CD4-positive, alpha-beta T cell treated with Interleukin-21 for 1 hour (primary cell): ENCODE data around the gene GSAP.

Experiments used
- DNase-seq: peaks from one replicate; pipeline ENCODE4 v3.0.0-alpha.2; 2020

The GSAP gene

DNA sequence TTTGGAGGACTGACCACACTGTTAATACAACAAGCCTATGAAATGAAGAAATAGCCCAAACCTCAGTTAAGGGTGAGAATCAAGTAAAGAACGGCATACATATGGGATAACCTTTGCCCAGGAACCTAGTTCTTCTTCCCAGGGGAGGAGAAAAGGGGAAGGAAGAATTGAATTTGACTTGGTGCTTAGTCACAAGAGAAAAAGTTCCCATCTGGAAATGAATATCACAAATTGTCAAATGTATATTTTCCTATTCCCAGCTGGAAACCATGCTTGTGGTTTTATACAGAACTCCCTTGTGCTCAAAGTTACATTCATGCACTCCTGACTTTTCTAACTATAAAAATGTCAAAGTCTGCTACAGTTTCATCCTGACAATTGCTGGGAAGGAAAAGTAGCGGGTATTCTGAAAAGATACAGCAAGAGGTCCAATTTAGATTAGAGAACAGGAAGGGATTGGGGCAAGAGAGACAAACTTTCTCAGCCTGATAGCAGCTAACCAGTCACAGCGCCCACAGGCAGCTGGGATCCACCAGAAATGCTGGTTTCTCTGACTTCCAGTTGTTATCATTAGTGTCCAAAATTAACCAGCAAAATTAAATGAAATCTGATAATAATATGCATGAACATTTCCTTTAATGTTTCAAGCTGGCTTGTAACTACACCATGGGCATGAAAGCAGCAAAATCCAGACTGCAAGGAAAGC lies 18.6 kb upstream of the GSAP start:
- no peak for DNase-seq

DNA sequence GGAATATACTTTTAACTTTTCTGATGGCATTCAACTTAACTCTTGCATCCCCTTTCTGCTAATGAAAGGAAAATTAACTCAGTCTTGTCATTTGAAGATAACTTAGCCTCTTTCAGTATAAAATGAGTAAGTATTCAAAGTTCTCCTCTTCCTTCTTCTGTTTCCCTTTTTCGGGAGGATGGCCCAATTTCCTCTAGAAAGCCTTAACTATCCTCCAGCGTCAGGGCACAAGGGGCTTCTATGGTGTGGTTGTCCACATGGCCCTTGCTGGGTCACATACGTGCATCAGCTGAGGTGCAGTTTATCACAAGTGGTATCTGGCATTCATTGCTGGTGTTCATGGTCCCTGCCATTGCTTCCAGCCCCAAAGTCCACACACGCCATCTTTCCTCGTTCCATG lies 17.8 kb upstream of the GSAP start:
- DNase-seq, result no peak

DNA sequence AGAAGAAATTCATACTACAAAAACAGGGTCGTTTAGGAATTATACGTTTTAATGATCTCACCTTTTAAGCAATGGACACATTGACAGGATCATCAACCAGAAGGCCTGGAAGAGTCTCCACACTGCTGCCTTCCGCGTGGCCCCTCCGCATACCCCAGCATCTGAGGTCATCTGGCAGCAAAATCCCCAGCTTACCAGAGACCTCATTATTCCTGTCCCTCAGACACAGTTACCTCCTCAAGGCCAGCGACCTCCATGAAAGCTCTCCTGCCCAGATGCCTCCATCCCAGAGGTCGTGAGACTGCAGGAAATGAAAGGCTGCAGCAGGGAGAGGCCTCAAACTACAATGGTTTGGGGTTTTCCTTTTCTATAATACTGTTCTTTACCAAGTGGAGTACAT lies 14.8 kb upstream of the GSAP start:
- no peak for DNase-seq

DNA sequence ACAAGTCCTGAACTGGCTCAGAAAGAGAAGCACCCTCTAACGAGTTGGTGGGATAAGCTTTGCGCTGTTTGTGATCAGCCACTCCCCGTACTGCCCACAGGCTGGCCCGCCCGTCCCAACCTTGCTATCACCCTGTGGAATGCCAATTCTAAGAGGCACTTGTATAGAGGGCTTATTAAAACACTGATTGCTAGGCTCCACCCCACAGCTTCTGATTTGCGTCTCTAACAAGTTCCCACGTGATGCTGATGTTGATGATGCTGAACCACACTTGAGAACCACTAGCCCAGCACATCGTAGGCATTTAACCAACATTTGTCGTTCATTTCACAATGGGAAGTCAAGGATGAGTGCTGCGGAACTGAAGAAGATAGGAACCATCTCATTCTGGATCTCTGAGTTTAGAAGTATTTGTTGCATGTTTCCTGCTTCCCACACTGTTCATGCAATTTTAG lies 12.7 kb upstream of the GSAP start:
- DNase-seq, result peak; percentile 31

DNA sequence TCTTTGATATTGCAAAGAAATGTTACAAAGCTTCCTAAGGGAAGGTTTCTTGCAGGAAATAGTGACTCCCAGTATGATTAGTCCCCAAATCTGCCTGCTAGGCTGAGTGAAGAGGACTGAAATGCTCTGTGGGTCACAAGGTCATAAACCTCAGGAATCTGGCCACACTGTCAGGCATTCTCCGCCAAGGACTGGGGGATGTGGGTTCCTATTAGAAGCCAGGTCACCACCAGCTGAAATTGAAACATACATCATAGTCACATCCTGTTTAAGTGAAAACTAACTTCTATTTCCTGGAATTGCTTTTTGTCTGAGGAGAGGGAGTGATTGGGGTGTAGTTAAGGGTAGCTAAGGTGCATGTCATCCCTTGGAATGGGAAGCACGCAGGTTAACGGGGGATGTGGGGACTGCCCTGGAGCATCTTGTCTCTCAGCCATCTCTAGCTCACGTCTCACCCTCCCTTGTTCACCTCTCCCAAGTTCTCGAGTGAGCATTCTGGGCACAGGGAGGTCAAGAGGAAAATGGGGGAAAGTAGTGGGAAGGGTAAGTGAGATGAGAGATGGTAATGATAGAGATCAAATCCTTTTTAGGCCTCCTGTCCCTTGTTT lies 12.0 kb upstream of the GSAP start:
- DNase-seq, result peak; percentile 19

DNA sequence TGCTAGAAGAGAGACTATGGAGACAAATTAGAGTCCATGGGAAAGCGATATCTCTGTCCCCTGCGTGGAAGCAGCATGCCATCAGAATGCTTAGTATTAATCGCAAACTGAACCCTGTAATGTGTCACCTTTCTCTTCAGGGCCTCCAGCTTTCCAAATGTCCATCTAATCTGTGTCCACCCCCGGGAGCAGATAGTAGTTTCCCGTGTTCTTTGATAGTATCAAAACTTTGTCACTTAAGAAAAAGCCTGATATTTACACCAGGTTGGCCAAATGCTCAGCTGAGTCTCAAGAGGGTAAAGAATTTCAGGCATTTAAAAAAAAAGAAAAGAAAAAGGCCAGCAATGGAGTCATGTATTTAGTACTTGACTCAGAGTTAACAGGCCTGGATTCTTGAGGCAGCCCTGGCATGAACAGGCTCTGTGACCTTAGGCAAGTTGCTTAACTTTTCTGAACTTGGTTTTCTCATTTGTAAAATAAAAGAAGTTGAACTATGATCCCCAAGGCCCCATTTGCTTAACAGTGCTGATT lies 10.4 kb upstream of the GSAP start:
- no peak for DNase-seq

DNA sequence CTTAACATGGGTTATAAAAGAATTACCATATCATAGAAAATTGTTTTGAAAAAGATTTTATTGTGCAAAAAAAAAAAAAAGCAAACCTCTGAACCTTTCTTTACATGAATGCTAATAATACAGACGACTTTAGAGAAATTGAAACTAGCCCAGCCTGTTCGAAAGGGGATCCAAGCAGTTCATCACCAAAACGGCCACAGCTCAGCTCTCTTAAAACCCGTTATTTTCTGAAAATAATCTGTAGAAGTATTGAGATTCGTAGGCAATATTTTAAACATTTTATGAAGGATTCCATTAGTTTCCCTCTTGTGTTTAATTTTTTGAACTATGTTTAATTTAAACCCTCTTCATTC lies 9.9 kb upstream of the GSAP start:
- DNase-seq, result no peak

DNA sequence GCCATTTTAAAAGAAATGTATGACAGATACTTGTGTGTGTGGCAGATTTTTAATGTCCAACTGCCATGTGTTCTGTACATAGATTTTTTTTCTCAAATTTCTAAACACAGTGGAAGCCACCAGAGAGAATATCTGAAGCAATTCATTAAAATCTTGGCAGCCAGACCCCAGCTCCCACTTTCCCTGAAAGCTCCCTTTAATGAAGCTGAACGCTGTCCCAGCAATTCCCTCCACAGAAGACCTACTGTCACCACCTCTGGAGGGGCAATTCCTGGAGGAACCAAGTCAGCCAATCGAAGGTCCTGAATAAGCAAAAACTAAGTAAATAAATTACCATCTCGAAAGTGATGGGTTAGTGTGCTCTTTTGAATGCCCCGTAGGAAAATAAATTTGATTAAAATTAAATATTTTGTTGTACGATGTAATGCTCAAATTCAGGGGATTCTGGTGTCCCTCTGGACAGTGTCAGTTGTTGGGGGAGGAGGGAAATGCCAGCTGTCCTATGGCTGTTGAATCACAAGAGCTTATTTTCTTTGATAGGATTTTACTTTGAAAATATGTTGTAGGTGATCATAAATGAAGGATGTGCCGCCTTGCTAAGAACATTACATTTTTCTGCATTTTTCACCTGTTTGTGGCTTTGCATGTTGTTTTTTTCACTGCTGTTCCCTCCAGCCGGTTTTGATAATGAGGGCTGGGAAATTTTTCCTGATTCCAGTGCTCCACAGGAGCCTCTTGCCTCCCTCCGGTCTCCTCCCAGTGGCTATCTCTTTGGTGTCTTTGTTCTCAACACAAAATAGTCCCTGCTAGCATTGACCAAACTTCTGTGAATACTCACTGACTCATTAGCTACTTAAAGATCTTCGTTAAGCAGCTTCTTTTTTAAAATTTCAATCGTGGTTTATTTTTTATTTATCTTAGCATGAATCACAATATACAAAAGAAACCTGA lies 9.2 kb upstream of the GSAP start:
- DNase-seq, result no peak

DNA sequence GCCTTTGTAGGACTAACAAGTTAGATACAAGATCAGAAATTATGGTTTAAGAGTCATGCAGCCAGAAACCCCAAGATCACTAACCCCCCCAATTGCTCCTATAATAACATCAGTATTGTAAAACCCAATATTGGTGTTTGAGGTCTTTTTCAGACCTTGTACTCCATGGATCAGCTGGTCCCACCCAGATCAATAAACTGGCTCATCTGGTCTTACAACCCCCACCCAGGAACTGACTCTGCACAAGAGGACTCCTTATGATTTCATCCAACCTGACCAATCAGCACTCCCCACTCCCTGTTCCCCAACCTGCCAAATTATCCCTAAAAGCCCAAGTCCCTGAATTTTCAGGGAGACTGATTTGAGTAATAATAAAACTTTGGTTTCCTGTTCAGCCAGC lies 6.4 kb upstream of the GSAP start:
- no peak for DNase-seq

DNA sequence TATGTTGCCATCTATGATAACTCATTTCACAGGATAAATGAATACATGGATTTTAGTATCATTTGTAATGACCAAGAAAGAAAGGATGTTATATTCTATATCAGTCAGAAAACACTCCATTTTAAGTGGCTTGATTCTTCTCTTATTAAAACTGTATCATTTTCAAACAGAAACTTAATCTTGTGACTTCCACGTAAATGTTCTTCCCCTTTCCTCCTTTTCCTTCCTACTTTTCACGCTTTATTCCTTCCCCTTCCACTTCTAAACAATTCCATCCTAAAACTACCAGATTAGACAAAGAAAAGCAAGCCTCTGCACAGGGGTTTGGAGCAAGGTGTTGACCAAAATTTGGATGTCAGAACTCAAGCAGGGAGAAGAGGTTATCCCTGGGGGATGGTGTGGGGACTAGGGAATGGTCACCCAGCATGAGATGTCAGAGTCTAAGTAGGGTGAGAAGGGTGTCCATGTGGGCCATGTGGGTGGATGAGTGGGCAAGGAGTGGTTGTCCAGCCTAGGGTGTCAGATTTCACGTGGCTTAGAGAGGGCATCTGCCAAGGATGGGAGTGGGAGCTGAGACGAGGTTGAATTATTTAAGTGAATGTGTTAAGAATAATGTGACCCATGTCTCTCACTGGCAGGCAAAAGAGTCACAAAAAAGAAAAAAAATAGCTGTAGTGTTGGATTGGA lies 5.0 kb upstream of the GSAP start:
- DNase-seq, result no peak

DNA sequence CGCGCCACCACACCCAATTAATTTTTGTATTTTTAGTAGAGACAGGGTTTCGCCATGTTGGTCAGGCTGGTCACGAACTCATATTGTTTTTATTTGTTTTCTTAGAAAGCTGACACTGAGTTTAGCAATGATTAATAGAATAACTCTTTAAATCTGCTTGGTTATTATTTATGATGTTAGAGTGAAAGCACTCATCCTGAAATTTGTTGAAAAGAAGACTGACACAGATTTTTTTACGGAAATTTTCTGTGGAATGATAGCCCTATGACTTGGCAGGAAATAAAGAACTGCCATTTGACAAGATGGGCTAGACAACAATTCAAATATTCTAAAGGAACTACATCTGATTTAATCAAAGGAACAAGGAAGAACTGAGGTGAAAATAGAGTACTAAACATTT lies 4.3 kb upstream of the GSAP start:
- DNase-seq, result no peak

DNA sequence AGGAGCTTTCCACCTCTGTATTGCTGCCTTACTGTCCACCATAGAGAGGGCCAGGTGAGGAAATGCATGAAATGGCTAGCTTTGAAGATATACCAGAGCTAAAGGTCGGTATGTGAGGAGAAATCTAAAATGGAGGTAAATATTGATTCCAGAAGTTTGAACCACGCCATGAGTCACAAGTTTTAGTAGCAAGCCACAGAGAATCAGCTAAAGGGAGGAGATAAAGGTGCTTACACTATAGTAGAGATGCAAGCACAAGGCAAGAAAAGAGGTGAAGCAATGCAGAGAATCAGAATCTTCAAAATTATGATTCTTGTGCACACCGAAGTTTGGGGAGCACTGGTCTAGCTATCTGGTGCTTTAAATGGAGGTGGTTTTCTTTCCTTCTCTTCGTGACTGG lies 3.0 kb upstream of the GSAP start:
- DNase-seq, result no peak

DNA sequence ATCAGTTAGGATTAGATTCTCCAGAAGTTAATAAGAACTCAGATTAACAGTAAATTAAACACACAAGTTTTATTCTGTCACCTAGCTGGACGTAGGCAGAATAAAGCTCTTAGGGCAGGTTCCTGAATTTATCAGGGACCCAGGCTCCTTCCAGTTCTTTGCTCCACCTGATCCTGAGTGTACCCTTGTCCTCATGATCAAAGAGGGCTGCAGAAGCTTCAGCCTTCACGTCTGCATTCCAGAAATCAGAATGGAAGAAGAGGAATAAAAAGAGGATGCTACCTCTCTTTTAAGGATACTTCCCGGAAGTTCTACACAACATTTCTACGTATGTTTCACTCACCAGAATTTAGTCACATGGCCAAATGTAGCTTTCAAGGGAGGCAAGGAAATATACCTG lies 1.7 kb upstream of the GSAP start:
- no peak for DNase-seq

DNA sequence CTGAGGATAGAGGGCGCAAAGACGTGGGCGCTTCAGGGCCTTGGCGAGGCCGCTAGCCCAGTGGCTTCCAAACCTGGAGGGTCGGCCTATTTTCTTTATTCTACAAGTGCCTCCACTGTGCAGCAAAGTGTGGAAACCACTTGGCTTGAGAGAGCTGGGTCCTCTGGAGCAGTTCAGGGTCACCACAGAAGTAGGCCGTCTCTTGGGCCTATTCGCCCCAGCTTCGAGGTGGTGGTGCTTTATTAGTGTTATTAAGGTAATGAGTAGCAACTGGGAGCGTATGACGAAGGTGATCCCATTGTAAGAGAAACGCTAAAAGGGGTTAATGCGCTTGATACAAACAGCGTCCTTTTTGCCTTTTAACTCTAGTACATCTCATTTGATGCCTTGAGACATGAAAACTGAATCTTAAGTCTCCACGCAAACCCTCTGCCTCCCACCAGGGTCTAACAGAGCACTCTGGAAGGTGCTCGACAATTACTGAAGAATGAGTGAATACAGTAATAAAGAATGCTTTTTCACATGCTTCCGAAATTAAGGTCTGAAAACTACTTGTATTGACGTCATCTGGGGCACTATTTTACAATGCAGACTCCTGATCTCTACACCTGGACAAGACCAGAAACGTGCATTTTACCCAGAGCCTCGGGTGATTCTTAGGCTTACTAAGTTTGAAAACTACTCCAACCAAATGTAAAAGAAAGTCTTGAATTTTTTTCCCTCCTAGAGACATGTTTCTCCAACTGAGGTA lies 647 bp upstream of the GSAP start:
- DNase-seq, result no peak

DNA sequence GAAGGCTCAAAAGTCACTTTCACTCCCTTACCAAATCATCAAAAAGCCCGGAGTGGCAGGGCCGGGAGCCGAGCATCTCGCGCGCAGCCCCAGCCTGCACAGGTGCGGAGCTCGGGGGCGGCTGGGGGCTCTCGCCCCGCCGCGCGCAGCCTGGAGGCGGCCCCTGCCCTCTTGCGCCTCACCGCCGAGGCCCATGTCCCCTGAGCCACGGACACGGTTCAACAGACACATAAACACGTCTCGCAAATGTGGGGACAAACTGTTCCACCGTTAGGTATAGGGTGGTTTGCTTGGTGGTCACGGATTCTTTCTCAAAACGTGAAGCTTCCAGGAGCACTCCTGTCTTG lies 700 bp downstream of the GSAP start:
- no peak for DNase-seq

DNA sequence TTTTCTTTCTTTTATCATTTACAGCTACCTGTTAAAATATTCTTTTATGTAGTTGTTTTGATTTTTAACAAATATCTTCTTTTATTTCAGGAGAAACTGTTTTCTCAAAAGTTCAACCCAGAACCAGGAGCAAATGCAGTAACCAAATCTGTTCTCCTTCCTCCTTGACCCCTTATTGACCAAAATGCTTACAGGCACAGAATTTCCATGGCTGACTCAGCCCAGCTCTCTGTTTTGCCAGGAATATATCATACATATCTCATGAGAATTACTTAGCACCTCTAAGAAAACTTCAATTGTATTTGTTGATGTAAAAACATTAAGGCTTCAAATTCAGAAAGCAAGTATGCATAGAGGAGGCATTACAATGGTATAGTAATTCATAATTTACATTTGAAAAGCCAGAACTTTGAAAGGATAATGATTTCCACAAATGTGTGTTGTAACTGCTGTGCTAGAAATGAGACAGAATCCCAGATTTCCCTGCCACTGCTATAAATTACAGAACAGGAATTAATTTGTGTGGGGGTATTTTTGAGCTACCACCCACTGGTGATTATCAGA lies 2.2 kb downstream of the GSAP start:
- DNase-seq, result no peak

DNA sequence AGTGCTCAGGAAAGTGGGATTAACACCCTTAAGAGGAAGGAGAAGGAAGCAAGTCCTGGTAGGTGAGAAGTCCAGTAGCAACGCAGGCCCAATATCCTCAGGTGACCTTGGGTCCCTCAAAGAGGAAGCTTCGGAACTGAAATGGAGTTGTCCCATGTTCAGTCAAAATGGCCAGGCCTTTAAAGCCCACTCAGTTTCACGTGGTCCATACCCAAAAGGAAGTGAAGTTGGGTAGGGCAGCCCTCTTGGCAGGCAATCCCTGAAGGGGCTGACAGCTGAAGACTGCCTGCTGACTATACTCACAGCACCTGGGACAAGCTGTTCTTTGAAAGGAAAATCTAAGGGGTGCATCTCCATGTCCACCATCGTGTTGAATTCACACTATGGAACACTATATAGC lies 3.0 kb downstream of the GSAP start:
- DNase-seq, result no peak

DNA sequence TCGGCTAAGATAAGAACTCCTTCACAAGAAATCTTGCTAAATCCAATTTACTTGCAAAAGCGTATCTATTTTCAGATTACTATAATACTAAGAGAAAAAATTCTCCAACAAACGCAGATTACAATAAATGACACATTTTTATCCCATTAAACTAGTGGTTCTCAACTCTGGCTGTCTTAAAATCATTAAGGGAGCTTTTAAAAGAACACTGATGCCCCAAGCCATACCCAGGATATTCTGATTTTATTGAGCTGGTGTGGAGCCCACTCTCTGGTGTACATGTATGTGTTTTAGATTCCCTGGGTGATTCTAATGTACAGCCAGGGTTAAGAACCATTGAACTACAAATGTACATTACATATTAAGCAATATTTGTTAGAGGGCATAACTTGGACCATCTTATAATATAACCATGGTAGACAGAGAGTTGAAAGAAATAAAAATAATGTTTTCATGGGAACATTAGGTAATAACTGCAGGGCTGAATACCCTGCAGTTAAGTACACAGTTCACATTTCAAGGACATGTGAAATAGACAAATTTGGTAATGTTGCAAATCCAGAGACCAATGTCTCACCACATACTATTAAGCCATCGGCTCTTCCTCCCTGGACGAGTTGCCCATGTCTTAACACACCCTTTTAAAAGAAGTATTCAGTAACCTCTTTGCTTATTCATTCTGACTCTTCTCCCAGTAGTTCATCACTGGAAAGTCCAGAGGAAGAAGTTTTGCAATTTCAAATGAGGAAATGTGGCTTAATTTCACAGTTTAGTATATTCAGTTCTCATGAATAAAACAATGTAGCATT lies 6.2 kb downstream of the GSAP start:
- peak; percentile 16 for DNase-seq

DNA sequence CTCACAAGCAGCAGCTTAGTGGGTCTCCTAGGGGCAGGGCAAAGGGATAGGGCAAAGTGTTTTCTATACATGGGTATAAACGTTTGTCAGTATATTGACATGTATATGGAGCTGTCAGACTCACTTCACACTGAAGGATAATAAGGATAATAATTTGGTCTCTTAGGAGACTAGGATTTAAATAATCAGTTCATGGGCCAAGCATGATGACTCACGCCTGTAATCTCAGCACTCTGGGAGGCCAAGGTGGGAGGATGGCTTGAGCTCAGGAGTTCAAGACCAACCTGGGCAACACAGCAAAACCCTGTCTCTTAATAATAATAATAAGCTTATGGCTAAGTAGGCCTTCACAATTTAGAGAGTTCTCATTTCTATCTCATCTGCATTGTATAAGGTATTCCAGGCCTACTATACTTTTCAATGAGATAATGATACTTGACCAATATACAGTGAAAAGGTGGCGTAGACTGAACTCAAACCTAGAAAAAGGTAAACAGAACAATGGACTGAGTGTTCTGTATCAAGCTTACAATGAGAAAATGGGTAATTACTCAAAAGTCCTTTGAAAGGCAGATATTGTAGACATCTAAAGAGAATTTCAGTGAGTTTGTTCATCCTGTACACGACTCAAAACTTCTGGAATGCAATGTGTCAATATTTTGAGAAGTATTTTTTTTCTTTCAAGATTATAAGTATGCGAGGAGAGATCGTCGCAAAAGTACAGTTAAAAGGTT lies 7.0 kb downstream of the GSAP start:
- DNase-seq, result no peak

DNA sequence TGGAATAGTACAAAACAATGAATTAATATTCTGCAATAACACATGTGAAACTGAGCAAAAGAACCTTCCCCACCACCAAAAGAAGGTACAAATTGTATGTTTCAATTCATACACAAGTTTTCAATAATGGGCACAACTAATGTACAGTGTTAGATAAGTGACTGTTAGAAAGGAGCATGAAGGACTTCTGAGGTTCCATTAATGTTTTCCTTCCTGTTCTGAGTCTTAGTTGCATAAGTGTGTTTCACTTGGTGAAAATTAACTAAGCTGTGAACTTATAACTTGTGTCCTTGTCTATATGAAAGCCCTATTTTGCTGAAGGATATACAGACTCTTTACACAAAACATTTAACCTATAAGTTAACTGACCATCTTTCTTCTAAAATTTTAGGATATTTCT lies 8.2 kb downstream of the GSAP start:
- DNase-seq, result no peak

DNA sequence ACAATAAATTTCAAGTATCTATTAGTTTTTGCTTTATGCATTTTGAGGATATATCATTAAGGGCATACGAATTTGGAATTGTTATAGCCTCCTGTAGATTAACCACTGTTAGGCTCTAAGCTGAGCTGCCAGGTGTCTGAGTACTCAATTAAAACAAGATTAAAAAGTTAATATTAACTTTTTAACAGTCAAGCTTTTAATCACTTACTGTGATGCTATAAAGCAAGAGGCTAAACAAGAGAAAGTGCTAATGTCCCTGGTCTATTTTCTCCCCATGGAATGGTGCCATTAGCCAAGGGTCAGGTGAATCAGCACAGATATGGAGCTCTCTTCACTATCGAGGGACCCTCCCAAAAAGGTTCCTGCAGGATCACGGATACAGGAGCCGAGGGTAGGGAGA lies 9.7 kb downstream of the GSAP start:
- no peak for DNase-seq
